HepG2 (cell line): ENCODE measurements around the gene CACNG5. TPM values are rescaled to one million over a fixed set of nuclear protein-coding genes. Genes with fewer than 3 reads are reported as not detected.

ENCODE experiments used
- ATF7-NPFF ChIP-seq: sonication (generic); formaldehyde crosslinking; IDR thresholded peaks from 2 replicates; pipeline ENCODE4 v1.8.1; 2023; ENCODE audit warnings: mild to moderate bottlenecking, low read depth, missing genetic modification reagents, moderate library complexity
- BCL6 ChIP-seq: IDR thresholded peaks from 2 replicates; pipeline ENCODE4 v1.6.1; 2016; ENCODE audit warnings: missing genetic modification reagents, missing compliant biosample characterization
- NFYB ChIP-seq: sonication (generic); formaldehyde crosslinking; IDR thresholded peaks from 2 replicates; pipeline ENCODE4 v1.4.0; 2020; ENCODE audit warnings: missing genetic modification reagents
- PTBP1 ChIP-seq: fragments of 200-400 bp; formaldehyde crosslinking; IDR thresholded peaks from 2 replicates; pipeline ENCODE4 v1.6.1; 2018; ENCODE audit warnings: low read length, low read depth; ENCODE audit not compliant: poor library complexity, severe bottlenecking
- SMAD3 ChIP-seq: sonication (generic); formaldehyde crosslinking; IDR thresholded peaks from 2 replicates; pipeline ENCODE4 v1.4.0; 2020; ENCODE audit warnings: missing genetic modification reagents
- SOX13 ChIP-seq, 3 experiments: fragments of 450-650 bp in 1 of 3; sonication (generic) in 1 of 3; formaldehyde crosslinking in 1 of 3; IDR thresholded peaks in 2 of 3; conservative IDR thresholded peaks in 1 of 3; 2 replicates each; pipeline versions ENCODE4 v1.5.0 to v1.6.1; 2016 to 2020; ENCODE audit warnings: antibody characterized with exemption in 1 of 3, mild to moderate bottlenecking in 1 of 3, missing compliant biosample characterization in 1 of 3, missing genetic modification reagents in 1 of 3, moderate library complexity in 1 of 3
- ZNF562 ChIP-seq: sonication (generic); formaldehyde crosslinking; IDR thresholded peaks from 2 replicates; pipeline ENCODE4 v1.8.0; 2022; ENCODE audit warnings: missing genetic modification reagents, borderline replicate concordance
- ZNF589 ChIP-seq: sonication (generic); formaldehyde crosslinking; conservative IDR thresholded peaks from 2 replicates; pipeline ENCODE4 v1.8.0; 2022; ENCODE audit warnings: mild to moderate bottlenecking, moderate library complexity, missing genetic modification reagents
- ZSCAN22 ChIP-seq: sonication (generic); formaldehyde crosslinking; IDR thresholded peaks from 2 replicates; pipeline ENCODE4 v1.4.0; 2020; ENCODE audit warnings: mild to moderate bottlenecking, missing genetic modification reagents
- polyA plus RNA-seq, 8 experiments: library from polyadenylated mRNA; depleted of rRNA in 3 of 8; stranded (reverse) in 7 of 8; unstranded in 1 of 8; fragments of >200 nt; fragmentation: Illumina TruSeq in 4 of 8; extraction: Trizol in 4 of 8; gene quantifications; 2 replicates each; pipeline versions ENCODE4 v1.2.1 to v1.2.3, GENCODE V29; 2011 to 2016; ENCODE audit warnings: low read depth in 4 of 8, missing spikeins in 1 of 8, mixed read lengths in 1 of 8; ENCODE audit not compliant: insufficient read depth in 1 of 8
- total RNA-seq, 5 experiments: library from RNA; depleted of rRNA; stranded (reverse); fragments of >200 nt; fragmentation: Illumina TruSeq; extraction: Trizol; gene quantifications; 2 replicates each; pipeline ENCODE4 v1.2.3, GENCODE V29; 2016; ENCODE audit warnings: low read depth in 1 of 5
- TF ChIP-seq, protein P1 (sequence below): sonication (generic); formaldehyde crosslinking; IDR thresholded peaks from 2 replicates; pipeline ENCODE4 v1.4.0; 2020; ENCODE audit warnings: missing genetic modification reagents, borderline replicate concordance
- TF ChIP-seq, protein P2 (sequence below): sonication (generic); formaldehyde crosslinking; IDR thresholded peaks from 2 replicates; pipeline ENCODE4 v1.4.0; 2020; ENCODE audit warnings: missing genetic modification reagents, borderline replicate concordance
- TF ChIP-seq, protein P3 (sequence below): IDR thresholded peaks from 2 replicates; pipeline ENCODE4 v1.6.1; 2018; ENCODE audit warnings: missing genetic modification reagents, mild to moderate bottlenecking, missing compliant biosample characterization
- TF ChIP-seq, protein P4 (sequence below): sonication (generic); formaldehyde crosslinking; conservative IDR thresholded peaks from 2 replicates; pipeline ENCODE4 v1.5.0; 2020; ENCODE audit warnings: missing genetic modification reagents
- TF ChIP-seq, protein P5 (sequence below): sonication (generic); formaldehyde crosslinking; IDR thresholded peaks from 2 replicates; pipeline ENCODE4 v1.5.1; 2020; ENCODE audit warnings: mild to moderate bottlenecking, missing genetic modification reagents, moderate library complexity

The CACNG5 gene
- total and polyA plus RNA-seq, 2 of the 13 experiments (the other 11 are each of a cell fraction or from before 2014, with no cell fraction given): not detected

DNA sequence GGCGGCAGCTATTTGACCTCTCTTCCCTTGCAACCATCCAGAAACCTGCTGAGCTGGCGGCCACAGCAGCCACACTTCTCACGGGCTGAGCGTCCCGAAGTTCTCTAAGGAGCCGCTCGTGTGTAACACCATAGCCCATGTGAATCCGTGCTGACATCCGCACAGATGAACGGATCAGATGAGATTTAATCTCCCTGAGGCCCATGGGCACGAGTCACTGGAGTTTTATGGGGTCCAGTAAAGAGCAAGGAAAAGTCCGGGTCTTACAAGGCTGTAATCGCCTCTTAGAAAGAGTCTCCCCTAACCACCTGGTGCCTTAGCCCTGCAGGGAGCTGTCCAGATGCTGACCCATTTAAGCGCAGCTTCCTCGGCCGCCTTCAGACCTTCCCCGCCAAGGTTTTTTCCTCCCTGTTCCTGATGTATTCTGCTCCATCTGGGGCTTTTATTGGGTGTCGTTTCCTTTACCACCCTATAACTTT lies 5.5 kb upstream of the CACNG5 start (continued):
- TF ChIP-seq, protein P1, sequence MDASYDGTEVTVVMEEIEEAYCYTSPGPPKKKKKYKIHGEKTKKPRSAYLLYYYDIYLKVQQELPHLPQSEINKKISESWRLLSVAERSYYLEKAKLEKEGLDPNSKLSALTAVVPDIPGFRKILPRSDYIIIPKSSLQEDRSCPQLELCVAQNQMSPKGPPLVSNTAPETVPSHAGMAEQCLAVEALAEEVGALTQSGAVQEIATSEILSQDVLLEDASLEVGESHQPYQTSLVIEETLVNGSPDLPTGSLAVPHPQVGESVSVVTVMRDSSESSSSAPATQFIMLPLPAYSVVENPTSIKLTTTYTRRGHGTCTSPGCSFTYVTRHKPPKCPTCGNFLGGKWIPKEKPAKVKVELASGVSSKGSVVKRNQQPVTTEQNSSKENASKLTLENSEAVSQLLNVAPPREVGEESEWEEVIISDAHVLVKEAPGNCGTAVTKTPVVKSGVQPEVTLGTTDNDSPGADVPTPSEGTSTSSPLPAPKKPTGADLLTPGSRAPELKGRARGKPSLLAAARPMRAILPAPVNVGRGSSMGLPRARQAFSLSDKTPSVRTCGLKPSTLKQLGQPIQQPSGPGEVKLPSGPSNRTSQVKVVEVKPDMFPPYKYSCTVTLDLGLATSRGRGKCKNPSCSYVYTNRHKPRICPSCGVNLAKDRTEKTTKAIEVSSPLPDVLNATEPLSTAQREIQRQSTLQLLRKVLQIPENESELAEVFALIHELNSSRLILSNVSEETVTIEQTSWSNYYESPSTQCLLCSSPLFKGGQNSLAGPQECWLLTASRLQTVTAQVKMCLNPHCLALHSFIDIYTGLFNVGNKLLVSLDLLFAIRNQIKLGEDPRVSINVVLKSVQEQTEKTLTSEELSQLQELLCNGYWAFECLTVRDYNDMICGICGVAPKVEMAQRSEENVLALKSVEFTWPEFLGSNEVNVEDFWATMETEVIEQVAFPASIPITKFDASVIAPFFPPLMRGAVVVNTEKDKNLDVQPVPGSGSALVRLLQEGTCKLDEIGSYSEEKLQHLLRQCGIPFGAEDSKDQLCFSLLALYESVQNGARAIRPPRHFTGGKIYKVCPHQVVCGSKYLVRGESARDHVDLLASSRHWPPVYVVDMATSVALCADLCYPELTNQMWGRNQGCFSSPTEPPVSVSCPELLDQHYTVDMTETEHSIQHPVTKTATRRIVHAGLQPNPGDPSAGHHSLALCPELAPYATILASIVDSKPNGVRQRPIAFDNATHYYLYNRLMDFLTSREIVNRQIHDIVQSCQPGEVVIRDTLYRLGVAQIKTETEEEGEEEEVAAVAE (CRISPR knock-in tag): 0 out of 2 replicates have a peak, but pooled peaks have one; percentile 52
- TF ChIP-seq, protein P2, sequence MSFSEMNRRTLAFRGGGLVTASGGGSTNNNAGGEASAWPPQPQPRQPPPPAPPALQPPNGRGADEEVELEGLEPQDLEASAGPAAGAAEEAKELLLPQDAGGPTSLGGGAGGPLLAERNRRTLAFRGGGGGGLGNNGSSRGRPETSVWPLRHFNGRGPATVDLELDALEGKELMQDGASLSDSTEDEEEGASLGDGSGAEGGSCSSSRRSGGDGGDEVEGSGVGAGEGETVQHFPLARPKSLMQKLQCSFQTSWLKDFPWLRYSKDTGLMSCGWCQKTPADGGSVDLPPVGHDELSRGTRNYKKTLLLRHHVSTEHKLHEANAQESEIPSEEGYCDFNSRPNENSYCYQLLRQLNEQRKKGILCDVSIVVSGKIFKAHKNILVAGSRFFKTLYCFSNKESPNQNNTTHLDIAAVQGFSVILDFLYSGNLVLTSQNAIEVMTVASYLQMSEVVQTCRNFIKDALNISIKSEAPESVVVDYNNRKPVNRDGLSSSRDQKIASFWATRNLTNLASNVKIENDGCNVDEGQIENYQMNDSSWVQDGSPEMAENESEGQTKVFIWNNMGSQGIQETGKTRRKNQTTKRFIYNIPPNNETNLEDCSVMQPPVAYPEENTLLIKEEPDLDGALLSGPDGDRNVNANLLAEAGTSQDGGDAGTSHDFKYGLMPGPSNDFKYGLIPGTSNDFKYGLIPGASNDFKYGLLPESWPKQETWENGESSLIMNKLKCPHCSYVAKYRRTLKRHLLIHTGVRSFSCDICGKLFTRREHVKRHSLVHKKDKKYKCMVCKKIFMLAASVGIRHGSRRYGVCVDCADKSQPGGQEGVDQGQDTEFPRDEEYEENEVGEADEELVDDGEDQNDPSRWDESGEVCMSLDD (CRISPR knock-in tag): no peak
- TF ChIP-seq BCL6 (CRISPR knock-in tag): no peak
- TF ChIP-seq, protein P3, sequence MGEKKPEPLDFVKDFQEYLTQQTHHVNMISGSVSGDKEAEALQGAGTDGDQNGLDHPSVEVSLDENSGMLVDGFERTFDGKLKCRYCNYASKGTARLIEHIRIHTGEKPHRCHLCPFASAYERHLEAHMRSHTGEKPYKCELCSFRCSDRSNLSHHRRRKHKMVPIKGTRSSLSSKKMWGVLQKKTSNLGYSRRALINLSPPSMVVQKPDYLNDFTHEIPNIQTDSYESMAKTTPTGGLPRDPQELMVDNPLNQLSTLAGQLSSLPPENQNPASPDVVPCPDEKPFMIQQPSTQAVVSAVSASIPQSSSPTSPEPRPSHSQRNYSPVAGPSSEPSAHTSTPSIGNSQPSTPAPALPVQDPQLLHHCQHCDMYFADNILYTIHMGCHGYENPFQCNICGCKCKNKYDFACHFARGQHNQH (CRISPR knock-in tag): no peak
- no peak for TF ChIP-seq PTBP1
- 0 out of 2 replicates have a peak, but pooled peaks have one; percentile 40 for TF ChIP-seq SMAD3
- TF ChIP-seq, protein P4, sequence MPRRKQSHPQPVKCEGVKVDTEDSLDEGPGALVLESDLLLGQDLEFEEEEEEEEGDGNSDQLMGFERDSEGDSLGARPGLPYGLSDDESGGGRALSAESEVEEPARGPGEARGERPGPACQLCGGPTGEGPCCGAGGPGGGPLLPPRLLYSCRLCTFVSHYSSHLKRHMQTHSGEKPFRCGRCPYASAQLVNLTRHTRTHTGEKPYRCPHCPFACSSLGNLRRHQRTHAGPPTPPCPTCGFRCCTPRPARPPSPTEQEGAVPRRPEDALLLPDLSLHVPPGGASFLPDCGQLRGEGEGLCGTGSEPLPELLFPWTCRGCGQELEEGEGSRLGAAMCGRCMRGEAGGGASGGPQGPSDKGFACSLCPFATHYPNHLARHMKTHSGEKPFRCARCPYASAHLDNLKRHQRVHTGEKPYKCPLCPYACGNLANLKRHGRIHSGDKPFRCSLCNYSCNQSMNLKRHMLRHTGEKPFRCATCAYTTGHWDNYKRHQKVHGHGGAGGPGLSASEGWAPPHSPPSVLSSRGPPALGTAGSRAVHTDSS (CRISPR knock-in tag): no peak
- TF ChIP-seq ZNF589: no peak
- TF ChIP-seq ZNF562: no peak
- TF ChIP-seq, protein P5, sequence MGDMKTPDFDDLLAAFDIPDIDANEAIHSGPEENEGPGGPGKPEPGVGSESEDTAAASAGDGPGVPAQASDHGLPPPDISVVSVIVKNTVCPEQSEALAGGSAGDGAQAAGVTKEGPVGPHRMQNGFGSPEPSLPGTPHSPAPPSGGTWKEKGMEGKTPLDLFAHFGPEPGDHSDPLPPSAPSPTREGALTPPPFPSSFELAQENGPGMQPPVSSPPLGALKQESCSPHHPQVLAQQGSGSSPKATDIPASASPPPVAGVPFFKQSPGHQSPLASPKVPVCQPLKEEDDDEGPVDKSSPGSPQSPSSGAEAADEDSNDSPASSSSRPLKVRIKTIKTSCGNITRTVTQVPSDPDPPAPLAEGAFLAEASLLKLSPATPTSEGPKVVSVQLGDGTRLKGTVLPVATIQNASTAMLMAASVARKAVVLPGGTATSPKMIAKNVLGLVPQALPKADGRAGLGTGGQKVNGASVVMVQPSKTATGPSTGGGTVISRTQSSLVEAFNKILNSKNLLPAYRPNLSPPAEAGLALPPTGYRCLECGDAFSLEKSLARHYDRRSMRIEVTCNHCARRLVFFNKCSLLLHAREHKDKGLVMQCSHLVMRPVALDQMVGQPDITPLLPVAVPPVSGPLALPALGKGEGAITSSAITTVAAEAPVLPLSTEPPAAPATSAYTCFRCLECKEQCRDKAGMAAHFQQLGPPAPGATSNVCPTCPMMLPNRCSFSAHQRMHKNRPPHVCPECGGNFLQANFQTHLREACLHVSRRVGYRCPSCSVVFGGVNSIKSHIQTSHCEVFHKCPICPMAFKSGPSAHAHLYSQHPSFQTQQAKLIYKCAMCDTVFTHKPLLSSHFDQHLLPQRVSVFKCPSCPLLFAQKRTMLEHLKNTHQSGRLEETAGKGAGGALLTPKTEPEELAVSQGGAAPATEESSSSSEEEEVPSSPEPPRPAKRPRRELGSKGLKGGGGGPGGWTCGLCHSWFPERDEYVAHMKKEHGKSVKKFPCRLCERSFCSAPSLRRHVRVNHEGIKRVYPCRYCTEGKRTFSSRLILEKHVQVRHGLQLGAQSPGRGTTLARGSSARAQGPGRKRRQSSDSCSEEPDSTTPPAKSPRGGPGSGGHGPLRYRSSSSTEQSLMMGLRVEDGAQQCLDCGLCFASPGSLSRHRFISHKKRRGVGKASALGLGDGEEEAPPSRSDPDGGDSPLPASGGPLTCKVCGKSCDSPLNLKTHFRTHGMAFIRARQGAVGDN (CRISPR knock-in tag): no peak
- no peak for TF ChIP-seq ATF7-NPFF (CRISPR knock-in tag)
- TF ChIP-seq SOX13 (IDR thresholded peaks at IDR 0.05): no peak
- TF ChIP-seq SOX13 (CRISPR knock-in tag; conservative IDR thresholded peaks at IDR 0.05 in 1 of 2, IDR thresholded peaks at IDR 0.05 in 1 of 2): 0 out of 4 replicates have a peak, but pooled peaks of 1 of the 2 experiments have one; percentile 10
- no peak for TF ChIP-seq NFYB (CRISPR knock-in tag)
- no peak for TF ChIP-seq ZSCAN22 (CRISPR knock-in tag)
